ENCODE results near the gene TMEM258. TPM values are rescaled to one million over a fixed set of nuclear protein-coding genes. Genes with fewer than 3 reads are reported as not detected.

TMEM258 gene
- total RNA-seq, 4 donors from 2014 or later, result 8.2 to 34.7 (median 23.7) TPM

DNA sequence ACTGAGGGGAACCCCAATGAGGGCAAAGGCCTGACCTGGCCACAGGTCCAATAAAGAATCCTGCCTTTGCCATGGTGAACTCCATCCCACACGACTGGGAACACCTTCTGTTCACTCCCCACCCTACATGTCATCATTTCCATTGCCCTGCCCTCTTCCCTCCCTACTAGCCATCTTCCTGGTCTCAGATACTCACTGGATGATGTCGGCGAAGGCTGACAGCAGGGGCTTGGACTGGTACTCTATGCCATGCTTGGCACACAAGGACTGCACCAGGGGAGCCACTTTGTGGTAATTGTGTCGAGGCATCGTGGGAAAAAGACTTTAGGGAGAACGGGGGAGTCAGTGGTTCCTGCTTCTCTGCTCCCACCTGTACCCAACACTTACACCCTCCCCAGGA is 10.2 kb upstream of the TMEM258 start:
- Histone ChIP-seq H3K27me3 (no peaks in the 10 kb centered on the region), H3K4me1 (peaks cover 0 to under 1% (median 0%) of the 10 kb centered on the region in 4 donors), H3K4me3 (no peak overlapping the region), H3K27ac (no peak overlapping the region), H3K36me3 (no peaks in the 10 kb centered on the region), H3K9me3 (no peaks in the 10 kb centered on the region)
- TF ChIP-seq POLR2A (IDR thresholded peaks at IDR 0.05), result no peak
- no peak for TF ChIP-seq POLR2AphosphoS5 (IDR thresholded peaks at IDR 0.05)
- TF ChIP-seq EP300 (IDR thresholded peaks at IDR 0.05; ENCODE audit: low read depth), result no peak
- TF ChIP-seq, protein P1, sequence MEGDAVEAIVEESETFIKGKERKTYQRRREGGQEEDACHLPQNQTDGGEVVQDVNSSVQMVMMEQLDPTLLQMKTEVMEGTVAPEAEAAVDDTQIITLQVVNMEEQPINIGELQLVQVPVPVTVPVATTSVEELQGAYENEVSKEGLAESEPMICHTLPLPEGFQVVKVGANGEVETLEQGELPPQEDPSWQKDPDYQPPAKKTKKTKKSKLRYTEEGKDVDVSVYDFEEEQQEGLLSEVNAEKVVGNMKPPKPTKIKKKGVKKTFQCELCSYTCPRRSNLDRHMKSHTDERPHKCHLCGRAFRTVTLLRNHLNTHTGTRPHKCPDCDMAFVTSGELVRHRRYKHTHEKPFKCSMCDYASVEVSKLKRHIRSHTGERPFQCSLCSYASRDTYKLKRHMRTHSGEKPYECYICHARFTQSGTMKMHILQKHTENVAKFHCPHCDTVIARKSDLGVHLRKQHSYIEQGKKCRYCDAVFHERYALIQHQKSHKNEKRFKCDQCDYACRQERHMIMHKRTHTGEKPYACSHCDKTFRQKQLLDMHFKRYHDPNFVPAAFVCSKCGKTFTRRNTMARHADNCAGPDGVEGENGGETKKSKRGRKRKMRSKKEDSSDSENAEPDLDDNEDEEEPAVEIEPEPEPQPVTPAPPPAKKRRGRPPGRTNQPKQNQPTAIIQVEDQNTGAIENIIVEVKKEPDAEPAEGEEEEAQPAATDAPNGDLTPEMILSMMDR (IDR thresholded peaks at IDR 0.05), result no peak
- WGBS, 2 donors (ENCODE audit: low coverage in 1 of 2), result 89 to 97% methylated on average over 5 to 6 of the region's 6 CpGs
- intact Hi-C loops (cut with DNase I; ENCODE audit: low total_unique reads), result no loop called here
- in situ Hi-C loops (cut with MboI; ENCODE audit: low pct_ligation_motif_present in 1 of 4, low pct_unique_long_range_greater_than_20kb in 1 of 4, low sequenced_read_pairs in 3 of 4), result no loop called here
- no peak for DNase-seq

GRCh38 chr11:61800331-61801281 is 8.2 kb upstream of the TMEM258 start:
- 83 to 88% methylated on average over 3 of the region's 3 CpGs for WGBS, 2 donors (ENCODE audit: low coverage in 1 of 2)
- Histone ChIP-seq H3K9me3 (no peaks in the 10 kb centered on the region), H3K27ac (no peak overlapping the region), H3K4me1 (peaks cover 0 to 3% (median 0%) of the 10 kb centered on the region in 4 donors), H3K27me3 (no peaks in the 10 kb centered on the region), H3K36me3 (no peaks in the 10 kb centered on the region), H3K4me3 (no peak overlapping the region)
- intact Hi-C loops (cut with DNase I; ENCODE audit: low total_unique reads) (no loop called here), in situ Hi-C loops (cut with MboI; ENCODE audit: low pct_ligation_motif_present in 1 of 4, low pct_unique_long_range_greater_than_20kb in 1 of 4, low sequenced_read_pairs in 3 of 4) (no loop called here)
- no peak for DNase-seq
- TF ChIP-seq, protein P1 (IDR thresholded peaks at IDR 0.05), result no peak
- TF ChIP-seq EP300 (IDR thresholded peaks at IDR 0.05; ENCODE audit: low read depth) (no peak), POLR2AphosphoS5 (IDR thresholded peaks at IDR 0.05) (no peak), POLR2A (IDR thresholded peaks at IDR 0.05) (no peak)

GRCh38 chr11:61799665-61800284 is 7.4 kb upstream of the TMEM258 start:
- TF ChIP-seq POLR2AphosphoS5 (IDR thresholded peaks at IDR 0.05), result no peak
- TF ChIP-seq, protein P1 (IDR thresholded peaks at IDR 0.05), result no peak
- no peak for TF ChIP-seq POLR2A (IDR thresholded peaks at IDR 0.05)
- TF ChIP-seq EP300 (IDR thresholded peaks at IDR 0.05; ENCODE audit: low read depth), result no peak
- WGBS, 2 donors (ENCODE audit: low coverage in 1 of 2), result 93 to 100% methylated on average over 1 to 2 of the region's 2 CpGs
- in situ Hi-C loops (cut with MboI; ENCODE audit: low pct_ligation_motif_present in 1 of 4, low pct_unique_long_range_greater_than_20kb in 1 of 4, low sequenced_read_pairs in 3 of 4), result loop anchor here in 3 of 4 donors (10.0 to 25.0 kb wide), 3 partner anchors 155 to 313 kb away; partner anchors contain the start of genes INCENP (in 2 of the 3) and BEST1 (in 1 of the 3)

More at GRCh38 chr11:61799665-61800284, 7.4 kb upstream of the TMEM258 start:
- H3K9me3 ChIP-seq, result no peaks in the 10 kb centered on the region
- H3K27ac ChIP-seq, result no peak overlapping the region
- H3K27me3 ChIP-seq, result no peaks in the 10 kb centered on the region
- H3K36me3 ChIP-seq, result no peaks in the 10 kb centered on the region
- peaks cover 0 to 3% (median 0%) of the 10 kb centered on the region in 4 donors for H3K4me1 ChIP-seq
- DNase-seq, result no peak
- no peak overlapping the region for H3K4me3 ChIP-seq
- intact Hi-C loops (cut with DNase I; ENCODE audit: low total_unique reads), result loop anchor here (10.0 kb wide), 1 partner anchor 285 kb away; no protein-coding TSS in a partner anchor

All from transverse colon (tissue), 4 donors.